Mucosa of descending colon (tissue), 3 donors: ENCODE results near the gene IFI16. TPM values are rescaled to one million over a fixed set of nuclear protein-coding genes. Genes with fewer than 3 reads are reported as not detected.

Experiments used
- ATAC-seq: fragments of 200-7000 bp; cut with Tn5 transposase; one replicate; pipeline ENCODE4 v1.9.1; 2020; ENCODE audit warnings: mild to moderate bottlenecking, moderate library complexity
- DNase-seq, 3 donors: peaks; one replicate each; pipeline ENCODE4 v3.0.0-alpha.2; 2020
- H3K36me3 ChIP-seq: fragments of 200-600 bp; one replicate; pipeline ENCODE4 v1.8.0; 2021; ENCODE audit warnings: low read depth, mild to moderate bottlenecking
- H3K4me1 ChIP-seq: fragments of 200-600 bp; one replicate; pipeline ENCODE4 v1.8.0; 2021; ENCODE audit warnings: low read depth, mild to moderate bottlenecking
- H3K4me3 ChIP-seq: fragments of 200-600 bp; one replicate; pipeline ENCODE4 v1.8.0; 2021; ENCODE audit warnings: mild to moderate bottlenecking
- H3K9me3 ChIP-seq: fragments of 200-600 bp; one replicate; pipeline ENCODE4 v1.8.0; 2021; ENCODE audit warnings: mild to moderate bottlenecking
- CTCF ChIP-seq: fragments of 200-600 bp; IDR thresholded peaks from one replicate; pipeline ENCODE4 v1.8.0; 2022; ENCODE audit warnings: antibody characterized with exemption, mild to moderate bottlenecking
- intact Hi-C, 2 donors: fragments of 100-400 bp; cut with DNase I in 1 of 2; cut with micrococcal nuclease in 1 of 2; formaldehyde crosslinking; loops; one replicate each; pipeline versions ENCODE4 v1.11.0 to v1.11.1; 2022; cut with DNase I, micrococcal nuclease
- total RNA-seq, 3 donors: library from RNA; stranded (reverse); fragmentation: NEBNext Ultra II Directional in 2 of 3; extraction: Animal tissue kit (Norgen Biotek cat#: 25700) in 2 of 3; gene quantifications; one replicate each; pipeline versions ENCODE4 v1.2.1 to v1.2.4, GENCODE V29; 2021 to 2023
- donor health status: DM: no; HTN: no; CAD: no; lungs with moderate emphysema.
- donor health status: DM: no; HTN: no; CAD: no.
- donor health status: DM: no; HTN: yes; CAD: no.

Gene IFI16
- total RNA-seq, 3 donors from 2014 or later: 14.4 to 37.9 (median 36.6) TPM

GRCh38 chr1:159088546-159089183, 79.0 kb downstream of the IFI16 start:
- intact Hi-C loops: no loop called here
- DNase-seq (no peak), ATAC-seq (no peak)
- H3K36me3 ChIP-seq: no peaks in the 10 kb centered on the region
- H3K9me3 ChIP-seq: no peaks in the 10 kb centered on the region
- no peak for TF ChIP-seq CTCF
- H3K4me3 ChIP-seq: no peak overlapping the region
- no peaks in the 10 kb centered on the region for H3K4me1 ChIP-seq

- TF ChIP-seq CTCF: peak; percentile 34
- no peak overlapping the region for H3K4me3 ChIP-seq
- H3K9me3 ChIP-seq: no peaks in the 10 kb centered on the region
- DNase-seq (peak in 1 of 3 donors; percentile 28), ATAC-seq (peak; percentile 45)
- no peaks in the 10 kb centered on the region for H3K4me1 ChIP-seq
- intact Hi-C loops: no loop called here
- H3K36me3 ChIP-seq: no peaks in the 10 kb centered on the region
Observed at GRCh38 chr1:159089184-159089791, 79.6 kb downstream of the IFI16 start.

- Histone ChIP-seq H3K36me3 (no peaks in the 10 kb centered on the region), H3K9me3 (no peaks in the 10 kb centered on the region), H3K4me1 (no peaks in the 10 kb centered on the region), H3K4me3 (no peak overlapping the region)
- intact Hi-C loops: no loop called here
- ATAC-seq: no peak
- DNase-seq: no peak
- TF ChIP-seq CTCF: no peak
Observed at GRCh38 chr1:159090286-159091179, 80.8 kb downstream of the IFI16 start.

- TF ChIP-seq CTCF: no peak
- H3K4me1 ChIP-seq: no peaks in the 10 kb centered on the region
- ATAC-seq: no peak
- intact Hi-C loops: no loop called here
- H3K9me3 ChIP-seq: no peaks in the 10 kb centered on the region
- no peak overlapping the region for H3K4me3 ChIP-seq
- H3K36me3 ChIP-seq: no peaks in the 10 kb centered on the region
- DNase-seq: no peak
Observed at GRCh38 chr1:159091180-159091560, 81.5 kb downstream of the IFI16 start.

- TF ChIP-seq CTCF: no peak
- DNase-seq: no peak
- H3K9me3 ChIP-seq: no peaks in the 10 kb centered on the region
- H3K4me1 ChIP-seq: no peaks in the 10 kb centered on the region
- no peaks in the 10 kb centered on the region for H3K36me3 ChIP-seq
- H3K4me3 ChIP-seq: no peak overlapping the region
- no peak for ATAC-seq
- intact Hi-C loops: no loop called here
Observed at GRCh38 chr1:159091607-159092031, 81.9 kb downstream of the IFI16 start.
